ENCODE results near the gene MRGPRD. TPM values are rescaled to one million over a fixed set of nuclear protein-coding genes. Genes with fewer than 3 reads are reported as not detected.

MRGPRD gene
- total RNA-seq, 1 experiment from 2014 or later: not detected

GRCh38 chr11:68959465-68960293 is 21.1 kb downstream of the MRGPRD start:
- Mint-ChIP-seq H3K27ac (ENCODE audit: low read depth, unreplicated experiment) (no peak overlapping the region), H3K4me3 (ENCODE audit: unreplicated experiment) (no peak overlapping the region), H3K9me3 (ENCODE audit: unreplicated experiment) (no peaks in the 10 kb centered on the region), H3K4me1 (ENCODE audit: insufficient read depth, unreplicated experiment) (no peaks in the 10 kb centered on the region), H3K27me3 (ENCODE audit: insufficient read depth, unreplicated experiment) (peaks cover 11% of the 10 kb centered on the region), H3K36me3 (ENCODE audit: insufficient read depth, unreplicated experiment) (no peaks in the 10 kb centered on the region)
- BruUV-seq (replicated peaks): no TSS peak
- ChIA-PET POLR2A (interaction anchor here (0.6 kb wide), 1 partner anchor 20 kb away, joined by 3 read pairs; no protein-coding TSS in a partner anchor), CTCF (no interaction called here)
- no peak for DNase-seq (ENCODE audit: unreplicated experiment)
- intact Hi-C loops (cut with micrococcal nuclease): no loop called here
- no peak for TF ChIP-seq CTCF (IDR thresholded peaks at IDR 0.05; ENCODE audit: unreplicated experiment)

- no peak overlapping the region for H3K27ac Mint-ChIP-seq (ENCODE audit: low read depth, unreplicated experiment)
- intact Hi-C loops (cut with micrococcal nuclease): no loop called here
- H3K4me1 Mint-ChIP-seq (ENCODE audit: insufficient read depth, unreplicated experiment): no peaks in the 10 kb centered on the region
- BruUV-seq (replicated peaks): no TSS peak
- ChIA-PET CTCF (no interaction called here), POLR2A (no interaction called here)
- H3K4me3 Mint-ChIP-seq (ENCODE audit: unreplicated experiment): no peak overlapping the region
- no peaks in the 10 kb centered on the region for H3K36me3 Mint-ChIP-seq (ENCODE audit: insufficient read depth, unreplicated experiment)
- no peaks in the 10 kb centered on the region for H3K9me3 Mint-ChIP-seq (ENCODE audit: unreplicated experiment)
- no peak for TF ChIP-seq CTCF (IDR thresholded peaks at IDR 0.05; ENCODE audit: unreplicated experiment)
- DNase-seq (ENCODE audit: unreplicated experiment): no peak
- peaks cover 11% of the 10 kb centered on the region for H3K27me3 Mint-ChIP-seq (ENCODE audit: insufficient read depth, unreplicated experiment)
These were observed 22.6 kb downstream of the MRGPRD start for GRCh38 chr11:68958211-68958610.

GRCh38 chr11:68956547-68957254 is 24.1 kb downstream of the MRGPRD start:
- no peak overlapping the region for H3K27ac Mint-ChIP-seq (ENCODE audit: low read depth, unreplicated experiment)
- BruUV-seq (replicated peaks): no TSS peak
- CTCF ChIA-PET: no interaction called here
- H3K36me3 Mint-ChIP-seq (ENCODE audit: insufficient read depth, unreplicated experiment): no peaks in the 10 kb centered on the region
- no peak overlapping the region for H3K4me3 Mint-ChIP-seq (ENCODE audit: unreplicated experiment)
- H3K9me3 Mint-ChIP-seq (ENCODE audit: unreplicated experiment): no peaks in the 10 kb centered on the region
- POLR2A ChIA-PET: no interaction called here
- no peak for DNase-seq (ENCODE audit: unreplicated experiment)
- peak; percentile 5 for TF ChIP-seq CTCF (IDR thresholded peaks at IDR 0.05; ENCODE audit: unreplicated experiment)
- H3K4me1 Mint-ChIP-seq (ENCODE audit: insufficient read depth, unreplicated experiment): no peaks in the 10 kb centered on the region
- H3K27me3 Mint-ChIP-seq (ENCODE audit: insufficient read depth, unreplicated experiment): peaks cover 11% of the 10 kb centered on the region
- intact Hi-C loops (cut with micrococcal nuclease): no loop called here

- peaks cover 11% of the 10 kb centered on the region for H3K27me3 Mint-ChIP-seq (ENCODE audit: insufficient read depth, unreplicated experiment)
- BruUV-seq (replicated peaks): no TSS peak
- DNase-seq (ENCODE audit: unreplicated experiment): no peak
- intact Hi-C loops (cut with micrococcal nuclease): no loop called here
- no peaks in the 10 kb centered on the region for H3K36me3 Mint-ChIP-seq (ENCODE audit: insufficient read depth, unreplicated experiment)
- no peaks in the 10 kb centered on the region for H3K9me3 Mint-ChIP-seq (ENCODE audit: unreplicated experiment)
- no peak overlapping the region for H3K4me3 Mint-ChIP-seq (ENCODE audit: unreplicated experiment)
- no peaks in the 10 kb centered on the region for H3K4me1 Mint-ChIP-seq (ENCODE audit: insufficient read depth, unreplicated experiment)
- peak; percentile 21 for TF ChIP-seq CTCF (IDR thresholded peaks at IDR 0.05; ENCODE audit: unreplicated experiment)
- no peak overlapping the region for H3K27ac Mint-ChIP-seq (ENCODE audit: low read depth, unreplicated experiment)
- ChIA-PET CTCF (no interaction called here), POLR2A (no interaction called here)
These were observed 24.6 kb downstream of the MRGPRD start for GRCh38 chr11:68956142-68956541.

All from MCF 10A (cell line).